Measurements from ENCODE around the gene AHSA1.

Gene AHSA1

GRCh38 chr14:77473921-77474320, 16.0 kb downstream of the AHSA1 start:
- no peaks in the 10 kb centered on the region for H3K4me1 ChIP-seq (ENCODE audit: control insufficient read depth, insufficient read depth, low read length, unreplicated experiment)
- H3K79me2 ChIP-seq (ENCODE audit: control insufficient read depth, insufficient read depth, low read length, unreplicated experiment), result no peaks in the 10 kb centered on the region
- peaks cover 15% of the 10 kb centered on the region for H3K27me3 ChIP-seq (ENCODE audit: insufficient read depth, low read length)
- H3K36me3 ChIP-seq (ENCODE audit: insufficient read depth, low read length), result peaks cover 6% of the 10 kb centered on the region; the same call in 1 of the 2 replicates
- no peak overlapping the region for H2AFZ ChIP-seq (ENCODE audit: low read length, unreplicated experiment)
- H3K4me3 ChIP-seq (ENCODE audit: low read depth, low read length), result no peak overlapping the region
- H3K27ac ChIP-seq (ENCODE audit: low read depth, low read length), result no peak overlapping the region

- Histone ChIP-seq H3K4me1 (ENCODE audit: control insufficient read depth, insufficient read depth, low read length, unreplicated experiment) (no peaks in the 10 kb centered on the region), H3K79me2 (ENCODE audit: control insufficient read depth, insufficient read depth, low read length, unreplicated experiment) (no peaks in the 10 kb centered on the region), H2AFZ (ENCODE audit: low read length, unreplicated experiment) (no peak overlapping the region), H3K27ac (ENCODE audit: low read depth, low read length) (no peak overlapping the region), H3K4me3 (ENCODE audit: low read depth, low read length) (no peak overlapping the region), H3K27me3 (ENCODE audit: insufficient read depth, low read length) (peaks cover 15% of the 10 kb centered on the region), H3K36me3 (ENCODE audit: insufficient read depth, low read length) (no peaks in the 10 kb centered on the region)
Observed at GRCh38 chr14:77474479-77475177, 16.7 kb downstream of the AHSA1 start.

GRCh38 chr14:77475432-77476115, 17.7 kb downstream of the AHSA1 start:
- H3K79me2 ChIP-seq (ENCODE audit: control insufficient read depth, insufficient read depth, low read length, unreplicated experiment), result no peaks in the 10 kb centered on the region
- no peaks in the 10 kb centered on the region for H3K36me3 ChIP-seq (ENCODE audit: insufficient read depth, low read length)
- H3K27ac ChIP-seq (ENCODE audit: low read depth, low read length), result no peak overlapping the region
- H2AFZ ChIP-seq (ENCODE audit: low read length, unreplicated experiment), result no peak overlapping the region
- H3K4me1 ChIP-seq (ENCODE audit: control insufficient read depth, insufficient read depth, low read length, unreplicated experiment), result no peaks in the 10 kb centered on the region
- H3K27me3 ChIP-seq (ENCODE audit: insufficient read depth, low read length), result peaks cover 15% of the 10 kb centered on the region
- H3K4me3 ChIP-seq (ENCODE audit: low read depth, low read length), result no peak overlapping the region

GRCh38 chr14:77478029-77478428, 20.1 kb downstream of the AHSA1 start:
- H3K27ac ChIP-seq (ENCODE audit: low read depth, low read length), result no peak overlapping the region
- no peak overlapping the region for H3K4me3 ChIP-seq (ENCODE audit: low read depth, low read length)
- no peaks in the 10 kb centered on the region for H3K36me3 ChIP-seq (ENCODE audit: insufficient read depth, low read length)
- H2AFZ ChIP-seq (ENCODE audit: low read length, unreplicated experiment), result no peak overlapping the region
- no peaks in the 10 kb centered on the region for H3K4me1 ChIP-seq (ENCODE audit: control insufficient read depth, insufficient read depth, low read length, unreplicated experiment)
- H3K79me2 ChIP-seq (ENCODE audit: control insufficient read depth, insufficient read depth, low read length, unreplicated experiment), result no peaks in the 10 kb centered on the region
- H3K27me3 ChIP-seq (ENCODE audit: insufficient read depth, low read length), result peaks cover 15% of the 10 kb centered on the region

- H3K27me3 ChIP-seq (ENCODE audit: insufficient read depth, low read length), result peaks cover 14% of the 10 kb centered on the region
- no peak overlapping the region for H3K27ac ChIP-seq (ENCODE audit: low read depth, low read length)
- H3K4me3 ChIP-seq (ENCODE audit: low read depth, low read length), result no peak overlapping the region
- no peaks in the 10 kb centered on the region for H3K4me1 ChIP-seq (ENCODE audit: control insufficient read depth, insufficient read depth, low read length, unreplicated experiment)
- no peaks in the 10 kb centered on the region for H3K79me2 ChIP-seq (ENCODE audit: control insufficient read depth, insufficient read depth, low read length, unreplicated experiment)
- H3K36me3 ChIP-seq (ENCODE audit: insufficient read depth, low read length), result no peaks in the 10 kb centered on the region
- no peak overlapping the region for H2AFZ ChIP-seq (ENCODE audit: low read length, unreplicated experiment)
Observed at GRCh38 chr14:77478796-77479195, 20.9 kb downstream of the AHSA1 start.

- Histone ChIP-seq H2AFZ (ENCODE audit: low read length, unreplicated experiment) (no peak overlapping the region), H3K4me3 (ENCODE audit: low read depth, low read length) (no peak overlapping the region), H3K27me3 (ENCODE audit: insufficient read depth, low read length) (no peaks in the 10 kb centered on the region)
Observed at GRCh38 chr14:77482422-77482821, 24.5 kb downstream of the AHSA1 start.

GRCh38 chr14:77485256-77485655, 27.4 kb downstream of the AHSA1 start:
- Histone ChIP-seq H3K27me3 (ENCODE audit: insufficient read depth, low read length) (no peaks in the 10 kb centered on the region), H3K27ac (ENCODE audit: low read depth, low read length) (no peak overlapping the region), H3K79me2 (ENCODE audit: control insufficient read depth, insufficient read depth, low read length, unreplicated experiment) (no peaks in the 10 kb centered on the region), H3K4me3 (ENCODE audit: low read depth, low read length) (no peak overlapping the region), H3K36me3 (ENCODE audit: insufficient read depth, low read length) (no peaks in the 10 kb centered on the region), H2AFZ (ENCODE audit: low read length, unreplicated experiment) (no peak overlapping the region), H3K4me1 (ENCODE audit: control insufficient read depth, insufficient read depth, low read length, unreplicated experiment) (no peaks in the 10 kb centered on the region)

More at GRCh38 chr14:77482422-77482821, 24.5 kb downstream of the AHSA1 start:
- Histone ChIP-seq H3K4me1 (ENCODE audit: control insufficient read depth, insufficient read depth, low read length, unreplicated experiment) (no peaks in the 10 kb centered on the region), H3K36me3 (ENCODE audit: insufficient read depth, low read length) (no peaks in the 10 kb centered on the region), H3K27ac (ENCODE audit: low read depth, low read length) (no peak overlapping the region), H3K79me2 (ENCODE audit: control insufficient read depth, insufficient read depth, low read length, unreplicated experiment) (no peaks in the 10 kb centered on the region)

- no peaks in the 10 kb centered on the region for H3K79me2 ChIP-seq (ENCODE audit: control insufficient read depth, insufficient read depth, low read length, unreplicated experiment)
- H3K36me3 ChIP-seq (ENCODE audit: insufficient read depth, low read length), result no peaks in the 10 kb centered on the region
- no peak overlapping the region for H3K27ac ChIP-seq (ENCODE audit: low read depth, low read length)
- H3K4me3 ChIP-seq (ENCODE audit: low read depth, low read length), result no peak overlapping the region
- no peak overlapping the region for H2AFZ ChIP-seq (ENCODE audit: low read length, unreplicated experiment)
- no peaks in the 10 kb centered on the region for H3K4me1 ChIP-seq (ENCODE audit: control insufficient read depth, insufficient read depth, low read length, unreplicated experiment)
- no peaks in the 10 kb centered on the region for H3K27me3 ChIP-seq (ENCODE audit: insufficient read depth, low read length)
Observed at GRCh38 chr14:77485901-77486678, 28.2 kb downstream of the AHSA1 start.

- Histone ChIP-seq H2AFZ (ENCODE audit: low read length, unreplicated experiment) (no peak overlapping the region), H3K4me3 (ENCODE audit: low read depth, low read length) (no peak overlapping the region), H3K27me3 (ENCODE audit: insufficient read depth, low read length) (no peaks in the 10 kb centered on the region), H3K36me3 (ENCODE audit: insufficient read depth, low read length) (no peaks in the 10 kb centered on the region), H3K27ac (ENCODE audit: low read depth, low read length) (no peak overlapping the region), H3K79me2 (ENCODE audit: control insufficient read depth, insufficient read depth, low read length, unreplicated experiment) (no peaks in the 10 kb centered on the region), H3K4me1 (ENCODE audit: control insufficient read depth, insufficient read depth, low read length, unreplicated experiment) (no peaks in the 10 kb centered on the region)
Observed at GRCh38 chr14:77488558-77488957, 30.7 kb downstream of the AHSA1 start.

GRCh38 chr14:77489041-77489440, 31.1 kb downstream of the AHSA1 start:
- Histone ChIP-seq H3K4me1 (ENCODE audit: control insufficient read depth, insufficient read depth, low read length, unreplicated experiment) (no peaks in the 10 kb centered on the region), H3K27me3 (ENCODE audit: insufficient read depth, low read length) (no peaks in the 10 kb centered on the region), H2AFZ (ENCODE audit: low read length, unreplicated experiment) (no peak overlapping the region), H3K36me3 (ENCODE audit: insufficient read depth, low read length) (no peaks in the 10 kb centered on the region), H3K79me2 (ENCODE audit: control insufficient read depth, insufficient read depth, low read length, unreplicated experiment) (no peaks in the 10 kb centered on the region), H3K27ac (ENCODE audit: low read depth, low read length) (no peak overlapping the region), H3K4me3 (ENCODE audit: low read depth, low read length) (no peak overlapping the region)
